ENCODE results near the gene CCNB3. TPM values are rescaled to one million over a fixed set of nuclear protein-coding genes. Genes with fewer than 3 reads are reported as not detected.

CCNB3 gene
- total and polyA plus RNA-seq, 2 of the 4 experiments (the other 2 are of a cell fraction): 0.09 to 0.18 TPM

DNA sequence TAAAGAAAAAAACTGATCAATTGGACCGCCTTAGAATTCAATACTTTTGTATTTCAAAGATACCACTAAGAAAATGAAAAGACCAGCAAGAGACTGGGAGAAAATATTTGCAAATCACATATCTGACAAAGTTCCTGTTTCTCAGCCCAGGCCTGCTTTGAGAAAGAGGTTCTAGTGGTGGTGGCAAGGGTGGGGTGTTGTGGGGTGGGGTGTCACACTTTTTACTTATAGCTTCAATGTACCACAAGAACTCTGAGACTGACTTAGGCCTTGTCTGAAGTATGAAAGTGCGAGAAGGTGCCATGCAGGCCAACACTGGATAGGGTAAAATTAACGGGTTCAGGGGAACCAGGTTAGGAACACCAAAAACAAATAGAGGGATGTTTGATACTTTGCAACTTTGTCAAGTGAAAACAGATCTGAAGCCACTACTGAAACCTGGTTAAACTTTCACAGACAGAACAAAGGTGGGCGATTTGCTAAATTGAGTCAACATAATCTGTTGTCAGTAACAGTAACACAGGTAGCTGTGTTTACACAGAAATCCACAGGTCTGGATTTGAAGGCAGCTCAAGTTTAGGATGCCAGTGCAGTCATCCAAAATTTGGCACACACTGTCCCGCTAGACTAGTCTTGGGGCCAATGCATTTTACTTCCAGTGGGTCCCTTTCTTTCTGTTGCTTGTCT is 177.3 kb downstream of the CCNB3 start:
- Histone ChIP-seq H3K27ac (ENCODE audit: insufficient read depth, low read length) (no peak overlapping the region), H3K9me3 (ENCODE audit: control insufficient read depth, insufficient read depth, low read length) (no peaks in the 10 kb centered on the region), H3K9ac (ENCODE audit: low read depth, low read length) (no peak overlapping the region), H4K8ac (ENCODE audit: low read depth in 2 of 2, low read length in 2 of 2) (no peak overlapping the region), H2BK20ac (ENCODE audit: low read depth, low read length) (no peak overlapping the region), H2AK5ac (ENCODE audit: low read depth, low read length) (no peak overlapping the region), H3K36me3 (ENCODE audit: control insufficient read depth, insufficient read depth, low read length) (no peaks in the 10 kb centered on the region), H3K23ac (ENCODE audit: low read depth, low read length) (no peak overlapping the region), H3K56ac (ENCODE audit: extremely low read depth, insufficient read depth, low read length) (no peak overlapping the region), H3K4me1 (ENCODE audit: control insufficient read depth, insufficient read depth, low read length) (no peaks in the 10 kb centered on the region), H3K9me1 (ENCODE audit: insufficient read depth, low read length) (no peaks in the 10 kb centered on the region), H3K18ac (ENCODE audit: low read depth, low read length) (no peak overlapping the region), H3K79me1 (ENCODE audit: low read depth in 1 of 2, low read length in 2 of 2) (no peaks in the 10 kb centered on the region), H3K14ac (replicated peaks; ENCODE audit: low read depth, low read length) (no peak overlapping the region), H3K27me3 (ENCODE audit: control insufficient read depth, insufficient read depth, low read length) (peaks cover 4% of the 10 kb centered on the region), H2AK9ac (replicated peaks; ENCODE audit: low read depth, low read length, poor library complexity) (no peak overlapping the region), H3K4ac (ENCODE audit: low read depth, low read length) (no peak overlapping the region), H3K4me3 (ENCODE audit: insufficient read depth, low read depth, low read length) (no peak overlapping the region), H3K4me2 (ENCODE audit: low read depth, low read length) (no peak overlapping the region), H2BK120ac (ENCODE audit: low read depth, low read length) (no peak overlapping the region), H2BK5ac (ENCODE audit: low read depth, low read length, poor library complexity, severe bottlenecking) (no peak overlapping the region), H4K91ac (ENCODE audit: insufficient read depth, low read depth, low read length) (no peak overlapping the region), H4K20me1 (ENCODE audit: insufficient read depth, low read length) (no peaks in the 10 kb centered on the region), H4K5ac (ENCODE audit: low read depth, low read length) (no peak overlapping the region), H2BK15ac (ENCODE audit: low read depth, low read length) (no peak overlapping the region), H2AFZ (replicated peaks; ENCODE audit: low read length, poor library complexity) (no peak overlapping the region)
- TF ChIP-seq MAZ (IDR thresholded peaks at IDR 0.05; ENCODE audit: borderline replicate concordance, low read depth, low read length) (no peak), RFX5 (IDR thresholded peaks at IDR 0.05; ENCODE audit: low read depth, low read length) (no peak), CTCF (conservative IDR thresholded peaks at IDR 0.05; ENCODE audit: low read depth, low read length) (no peak), CEBPB (IDR thresholded peaks at IDR 0.05; ENCODE audit: low read depth, low read length) (no peak), SMC3 (IDR thresholded peaks at IDR 0.05; ENCODE audit: low read depth, low read length) (no peak), CHD1 (IDR thresholded peaks at IDR 0.05; ENCODE audit: low read depth, low read length) (no peak), MAFK (IDR thresholded peaks at IDR 0.05; ENCODE audit: low read depth, low read length) (no peak), RAD21 (IDR thresholded peaks at IDR 0.05; ENCODE audit: low read length) (no peak), POLR2A (IDR thresholded peaks at IDR 0.05; ENCODE audit: low read depth, low read length) (no peak), MXI1 (IDR thresholded peaks at IDR 0.05; ENCODE audit: borderline replicate concordance, low read depth, low read length) (no peak), RCOR1 (IDR thresholded peaks at IDR 0.05; ENCODE audit: insufficient replicate concordance, low read length) (no peak), BHLHE40 (IDR thresholded peaks at IDR 0.05; ENCODE audit: low read depth, low read length) (no peak), FOS (IDR thresholded peaks at IDR 0.05; ENCODE audit: low read depth, low read length) (no peak), NFE2L2 (IDR thresholded peaks at IDR 0.05; ENCODE audit: low read depth, low read length) (no peak)
- TF ChIP-seq, protein P1, sequence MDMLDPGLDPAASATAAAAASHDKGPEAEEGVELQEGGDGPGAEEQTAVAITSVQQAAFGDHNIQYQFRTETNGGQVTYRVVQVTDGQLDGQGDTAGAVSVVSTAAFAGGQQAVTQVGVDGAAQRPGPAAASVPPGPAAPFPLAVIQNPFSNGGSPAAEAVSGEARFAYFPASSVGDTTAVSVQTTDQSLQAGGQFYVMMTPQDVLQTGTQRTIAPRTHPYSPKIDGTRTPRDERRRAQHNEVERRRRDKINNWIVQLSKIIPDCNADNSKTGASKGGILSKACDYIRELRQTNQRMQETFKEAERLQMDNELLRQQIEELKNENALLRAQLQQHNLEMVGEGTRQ (IDR thresholded peaks at IDR 0.05; ENCODE audit: low read depth, low read length): no peak
- TF ChIP-seq, protein P2, sequence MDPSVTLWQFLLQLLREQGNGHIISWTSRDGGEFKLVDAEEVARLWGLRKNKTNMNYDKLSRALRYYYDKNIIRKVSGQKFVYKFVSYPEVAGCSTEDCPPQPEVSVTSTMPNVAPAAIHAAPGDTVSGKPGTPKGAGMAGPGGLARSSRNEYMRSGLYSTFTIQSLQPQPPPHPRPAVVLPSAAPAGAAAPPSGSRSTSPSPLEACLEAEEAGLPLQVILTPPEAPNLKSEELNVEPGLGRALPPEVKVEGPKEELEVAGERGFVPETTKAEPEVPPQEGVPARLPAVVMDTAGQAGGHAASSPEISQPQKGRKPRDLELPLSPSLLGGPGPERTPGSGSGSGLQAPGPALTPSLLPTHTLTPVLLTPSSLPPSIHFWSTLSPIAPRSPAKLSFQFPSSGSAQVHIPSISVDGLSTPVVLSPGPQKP (IDR thresholded peaks at IDR 0.05; ENCODE audit: borderline replicate concordance, low read depth, low read length): no peak
- DNase-seq: no peak
- BruUV-seq (replicated peaks): no TSS peak
- in situ Hi-C loops (cut with MboI; ENCODE audit: low sequenced_read_pairs): no loop called here
- no peak for ATAC-seq (ENCODE audit: low read depth)
- intact Hi-C loops (cut with micrococcal nuclease): no loop called here
- ChIA-PET CTCF (no interaction called here), POLR2A (ENCODE audit: unreplicated experiment) (no interaction called here)
- WGBS, 2 experiments (ENCODE audit: extremely low coverage in 2 of 2, insufficient read length in 1 of 2): 50% methylated on average over 1 of the region's 5 CpGs; no CpG with 5 or more reads in 1 of the 2 experiments
- dilution Hi-C loops (cut with HindIII; ENCODE audit: low sequenced_read_pairs, unreplicated experiment): no loop called here
